Esophagus muscularis mucosa (tissue), 4 donors: ENCODE data around the gene LMLN. TPM values are rescaled to one million over a fixed set of nuclear protein-coding genes. Genes with fewer than 3 reads are reported as not detected.
A peak's percentile ranks its signal among the peaks of the same experiment; 100 is the strongest.

ENCODE experiments used
- DNase-seq: peaks from one replicate; pipeline ENCODE4 v3.0.0-alpha.2; 2017; ENCODE audit errors: extremely low spot score
- H3K27ac ChIP-seq, 4 donors: fragments of 200-600 bp; sonication (generic); replicated peaks in 1 of 4; 1 replicate in 3 of 4; 2 replicates in 1 of 4; pipeline ENCODE4 v1.5.1; 2016 to 2019; ENCODE audit warnings: mild to moderate bottlenecking in 1 of 4
- H3K27me3 ChIP-seq, 4 donors: fragments of 200-600 bp; sonication (generic); one replicate each; pipeline versions ENCODE4 v1.5.1 to v1.6.0; 2016 to 2019
- H3K36me3 ChIP-seq, 4 donors: fragments of 200-600 bp; sonication (generic); one replicate each; pipeline ENCODE4 v1.5.1; 2016 to 2019
- H3K4me1 ChIP-seq, 4 donors: fragments of 200-600 bp; sonication (generic); one replicate each; pipeline ENCODE4 v1.5.1; 2016 to 2019
- H3K4me3 ChIP-seq, 4 donors: fragments of 200-600 bp; sonication (generic); 1 replicate in 2 of 4; 2 replicates in 2 of 4; pipeline ENCODE4 v1.5.1; 2016 to 2019; ENCODE audit warnings: mild to moderate bottlenecking in 4 of 4, moderate library complexity in 1 of 4
- H3K9me3 ChIP-seq, 4 donors: fragments of 200-600 bp; sonication (generic); 1 replicate in 3 of 4; 2 replicates in 1 of 4; pipeline ENCODE4 v1.5.1; 2016 to 2019
- CTCF ChIP-seq, 3 experiments: fragments of 200-600 bp in 2 of 3; fragments of 450-650 bp in 1 of 3; sonication (generic) in 2 of 3; IDR thresholded peaks; one replicate each; pipeline ENCODE4 v1.5.1; 2017 to 2019; ENCODE audit warnings: antibody characterized with exemption in 3 of 3, mild to moderate bottlenecking in 2 of 3, moderate library complexity in 1 of 3
- EP300 ChIP-seq: sonication (generic); formaldehyde crosslinking; IDR thresholded peaks from one replicate; pipeline ENCODE4 v1.6.1; 2017; ENCODE audit warnings: antibody characterized with exemption
- POLR2A ChIP-seq: fragments of 450-650 bp; IDR thresholded peaks from one replicate; pipeline ENCODE4 v1.6.1; 2017; ENCODE audit warnings: antibody characterized with exemption, moderate library complexity, mild to moderate bottlenecking, low read depth
- POLR2AphosphoS5 ChIP-seq, 2 donors: sonication (generic); formaldehyde crosslinking; IDR thresholded peaks; one replicate each; pipeline ENCODE4 v1.6.1; 2017; ENCODE audit warnings: antibody characterized with exemption in 2 of 2
- WGBS: methylation state at CpG from one replicate; pipeline ENCODE4 v1.1.5; 2018; 5-methylcytosine and 5-hydroxymethylcytosine counted together
- intact Hi-C: fragments of 100-400 bp; cut with DNase I; formaldehyde crosslinking; loops from one replicate; pipeline ENCODE4 v1.15.1; 2023
- total RNA-seq, 4 donors: library from RNA; depleted of rRNA; stranded (reverse); fragments of >200 nt; gene quantifications; one replicate each; pipeline versions ENCODE4 v1.1.0 to v1.2.1, GENCODE V29; 2016

Gene LMLN
- total RNA-seq, 4 donors from 2014 or later: 4.1 to 5.5 (median 4.6) TPM

- Histone ChIP-seq H3K4me1 (peaks cover 43 to 54% (median 46%) of the 10 kb centered on the region in 4 donors), H3K27me3 (no peaks in the 10 kb centered on the region), H3K27ac (no peak overlapping the region), H3K4me3 (no peak overlapping the region), H3K36me3 (peaks cover 41 to 64% (median 61%) of the 10 kb centered on the region in 4 donors), H3K9me3 (no peaks in the 10 kb centered on the region)
- no peak for DNase-seq
- no peak for TF ChIP-seq CTCF (IDR thresholded peaks at IDR 0.05)
- TF ChIP-seq EP300: no peak
- no peak for TF ChIP-seq POLR2A
- no peak for TF ChIP-seq POLR2AphosphoS5 (IDR thresholded peaks at IDR 0.05)
- intact Hi-C loops: no loop called here
- WGBS: 92% methylated on average over 9 of the region's 9 CpGs
Measured at GRCh38 chr3:197952440-197952839, 7.6 kb upstream of the LMLN start.

- H3K9me3 ChIP-seq: no peaks in the 10 kb centered on the region
- peaks cover 41 to 67% (median 61%) of the 10 kb centered on the region in 4 donors for H3K36me3 ChIP-seq
- peaks cover 43 to 61% (median 50%) of the 10 kb centered on the region in 4 donors for H3K4me1 ChIP-seq
- intact Hi-C loops: no loop called here
- no peak overlapping the region for H3K4me3 ChIP-seq
- TF ChIP-seq POLR2A (no peak), CTCF (IDR thresholded peaks at IDR 0.05) (no peak), POLR2AphosphoS5 (IDR thresholded peaks at IDR 0.05) (no peak), EP300 (no peak)
- no peak for DNase-seq
- H3K27me3 ChIP-seq: no peaks in the 10 kb centered on the region
- 64% methylated on average over 6 of the region's 6 CpGs for WGBS
- H3K27ac ChIP-seq: peak overlapping the region in 1 of 4 donors; percentile 3
Measured at GRCh38 chr3:197953325-197953724, 6.7 kb upstream of the LMLN start.

GRCh38 chr3:197953881-197954280, 6.1 kb upstream of the LMLN start:
- intact Hi-C loops: no loop called here
- TF ChIP-seq CTCF (IDR thresholded peaks at IDR 0.05) (no peak), POLR2AphosphoS5 (IDR thresholded peaks at IDR 0.05) (no peak)
- H3K27ac ChIP-seq: peak overlapping the region in 1 of 4 donors; percentile 3
- H3K4me3 ChIP-seq: no peak overlapping the region
- peaks cover 41 to 67% (median 61%) of the 10 kb centered on the region in 4 donors for H3K36me3 ChIP-seq
- 49% methylated on average over 7 of the region's 7 CpGs for WGBS
- DNase-seq: no peak
- no peaks in the 10 kb centered on the region for H3K27me3 ChIP-seq
- no peaks in the 10 kb centered on the region for H3K9me3 ChIP-seq
- peaks cover 48 to 64% (median 55%) of the 10 kb centered on the region in 4 donors for H3K4me1 ChIP-seq

- no peaks in the 10 kb centered on the region for H3K9me3 ChIP-seq
- H3K27me3 ChIP-seq: no peaks in the 10 kb centered on the region
- DNase-seq: no peak
- peaks cover 41 to 67% (median 61%) of the 10 kb centered on the region in 4 donors for H3K36me3 ChIP-seq
- intact Hi-C loops: no loop called here
- TF ChIP-seq CTCF (IDR thresholded peaks at IDR 0.05) (no peak), EP300 (no peak), POLR2A (no peak), POLR2AphosphoS5 (IDR thresholded peaks at IDR 0.05) (no peak)
- no peak overlapping the region for H3K4me3 ChIP-seq
- no peak overlapping the region for H3K27ac ChIP-seq
- WGBS: 84% methylated on average over 4 of the region's 4 CpGs
- H3K4me1 ChIP-seq: peaks cover 53 to 65% (median 58%) of the 10 kb centered on the region in 4 donors
Measured at GRCh38 chr3:197955892-197956477, 4.0 kb upstream of the LMLN start.

GRCh38 chr3:197956626-197956988, 3.4 kb upstream of the LMLN start:
- peaks cover 41 to 61% (median 54%) of the 10 kb centered on the region in 4 donors for H3K36me3 ChIP-seq
- WGBS: 83% methylated on average over 2 of the region's 2 CpGs
- peak overlapping the region in 1 of 4 donors; percentile 88 for H3K27ac ChIP-seq
- H3K27me3 ChIP-seq: no peaks in the 10 kb centered on the region
- intact Hi-C loops: no loop called here
- no peak for TF ChIP-seq POLR2AphosphoS5 (IDR thresholded peaks at IDR 0.05)
- no peak for TF ChIP-seq CTCF (IDR thresholded peaks at IDR 0.05)
- TF ChIP-seq EP300: no peak
- H3K9me3 ChIP-seq: no peaks in the 10 kb centered on the region
- peaks cover 53 to 65% (median 58%) of the 10 kb centered on the region in 4 donors for H3K4me1 ChIP-seq
- H3K4me3 ChIP-seq: no peak overlapping the region
- DNase-seq: no peak
